NB4 (cell line): ENCODE measurements around the gene TEX13B.

Source experiments
- MYC ChIP-seq: IDR thresholded peaks from 2 replicates; pipeline ENCODE4 v1.6.1; 2011; ENCODE audit warnings: low read depth, low read length
- POLR2A ChIP-seq: IDR thresholded peaks from 2 replicates; pipeline ENCODE4 v1.6.1; 2011; ENCODE audit warnings: mild to moderate bottlenecking; ENCODE audit not compliant: insufficient read length; ENCODE audit errors: extremely low read depth
- TF ChIP-seq, protein P1 (sequence below): IDR thresholded peaks from one replicate; pipeline ENCODE4 v1.5.1; 2012; ENCODE audit warnings: low read depth, low read length

DNA sequence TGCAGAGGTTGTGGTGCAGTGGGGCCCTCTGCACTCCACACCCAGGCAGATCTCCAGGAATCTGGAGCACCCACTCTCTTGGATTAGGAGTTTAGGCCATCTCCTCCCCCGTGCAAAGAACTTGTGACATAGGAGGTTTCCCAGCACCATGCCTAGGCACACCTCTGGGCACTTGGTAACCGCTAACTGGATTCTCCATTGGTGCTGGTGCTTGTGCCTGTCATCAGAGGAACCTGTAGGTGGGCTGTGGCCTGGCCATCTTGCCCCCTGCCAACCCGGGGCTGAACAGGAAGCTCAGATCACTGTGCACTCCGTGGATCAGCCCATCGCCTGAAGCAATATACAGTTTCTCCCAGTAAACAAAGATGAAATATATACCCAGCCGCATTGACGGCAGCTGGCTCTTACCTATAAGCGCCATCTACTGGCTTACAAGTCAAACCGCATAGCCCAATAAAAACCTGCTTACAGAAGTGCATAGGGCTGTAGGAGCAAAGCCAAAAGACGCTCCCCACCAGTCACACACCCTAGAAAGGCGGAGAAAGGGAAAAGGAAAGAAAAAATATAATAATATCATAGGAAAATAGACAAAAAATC, 19.1 kb upstream of the TEX13B start:
- TF ChIP-seq, protein P1, sequence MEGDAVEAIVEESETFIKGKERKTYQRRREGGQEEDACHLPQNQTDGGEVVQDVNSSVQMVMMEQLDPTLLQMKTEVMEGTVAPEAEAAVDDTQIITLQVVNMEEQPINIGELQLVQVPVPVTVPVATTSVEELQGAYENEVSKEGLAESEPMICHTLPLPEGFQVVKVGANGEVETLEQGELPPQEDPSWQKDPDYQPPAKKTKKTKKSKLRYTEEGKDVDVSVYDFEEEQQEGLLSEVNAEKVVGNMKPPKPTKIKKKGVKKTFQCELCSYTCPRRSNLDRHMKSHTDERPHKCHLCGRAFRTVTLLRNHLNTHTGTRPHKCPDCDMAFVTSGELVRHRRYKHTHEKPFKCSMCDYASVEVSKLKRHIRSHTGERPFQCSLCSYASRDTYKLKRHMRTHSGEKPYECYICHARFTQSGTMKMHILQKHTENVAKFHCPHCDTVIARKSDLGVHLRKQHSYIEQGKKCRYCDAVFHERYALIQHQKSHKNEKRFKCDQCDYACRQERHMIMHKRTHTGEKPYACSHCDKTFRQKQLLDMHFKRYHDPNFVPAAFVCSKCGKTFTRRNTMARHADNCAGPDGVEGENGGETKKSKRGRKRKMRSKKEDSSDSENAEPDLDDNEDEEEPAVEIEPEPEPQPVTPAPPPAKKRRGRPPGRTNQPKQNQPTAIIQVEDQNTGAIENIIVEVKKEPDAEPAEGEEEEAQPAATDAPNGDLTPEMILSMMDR, result peak; percentile 57
- no peak for TF ChIP-seq MYC
- no peak for TF ChIP-seq POLR2A
